GM12878 (cell line): Measurements from ENCODE around the gene BLOC1S3. TPM values are rescaled to one million over a fixed set of nuclear protein-coding genes. Genes with fewer than 3 reads are reported as not detected.
A peak's percentile ranks its signal among the peaks of the same experiment; 100 is the strongest.

Experiments used
- ATF3 ChIP-seq: IDR thresholded peaks from 2 replicates; pipeline ENCODE4 v1.6.1; 2011; ENCODE audit warnings: low read depth, mild to moderate bottlenecking, low read length, moderate library complexity, borderline replicate concordance; ENCODE audit errors: extremely low read depth
- EGR1 ChIP-seq, 2 experiments: IDR thresholded peaks; 1 replicate in 1 of 2; 2 replicates in 1 of 2; pipeline ENCODE4 v1.6.1; 2011 to 2012; ENCODE audit warnings: low read depth in 2 of 2, low read length in 2 of 2, borderline replicate concordance in 1 of 2, mild to moderate bottlenecking in 1 of 2, moderate library complexity in 1 of 2
- GATAD2B ChIP-seq: fragments of 450-650 bp; conservative IDR thresholded peaks from 2 replicates; pipeline ENCODE4 v1.6.1; 2017; ENCODE audit warnings: low read depth, mild to moderate bottlenecking, moderate library complexity
- MEF2A ChIP-seq: IDR thresholded peaks from 2 replicates; pipeline ENCODE4 v1.6.1; 2011; ENCODE audit warnings: low read depth, mild to moderate bottlenecking, low read length, moderate library complexity; ENCODE audit not compliant: insufficient read depth
- NFYB ChIP-seq: IDR thresholded peaks from 2 replicates; pipeline ENCODE4 v1.6.1; 2011; ENCODE audit warnings: low read depth, mild to moderate bottlenecking, low read length, improper control_type of control experiment, moderate library complexity; ENCODE audit not compliant: insufficient read depth
- NR2F1 ChIP-seq: fragments of 450-650 bp; conservative IDR thresholded peaks from 2 replicates; pipeline ENCODE4 v1.6.1; 2017; ENCODE audit warnings: mild to moderate bottlenecking
- RELB ChIP-seq: fragments of 450-650 bp; IDR thresholded peaks from 2 replicates; pipeline ENCODE4 v1.6.1; 2017; ENCODE audit warnings: low read depth, mild to moderate bottlenecking, moderate library complexity
- SIN3A ChIP-seq: IDR thresholded peaks from 2 replicates; pipeline ENCODE4 v1.6.1; 2012; ENCODE audit warnings: low read depth, low read length, improper control_type of control experiment
- SPI1 ChIP-seq: IDR thresholded peaks from 2 replicates; pipeline ENCODE4 v1.6.1; 2011; ENCODE audit warnings: low read depth, mild to moderate bottlenecking, low read length, moderate library complexity, borderline replicate concordance; ENCODE audit not compliant: insufficient read depth
- STAT1 ChIP-seq: fragments of 450-650 bp; conservative IDR thresholded peaks from 2 replicates; pipeline ENCODE4 v1.6.1; 2014; ENCODE audit warnings: antibody characterized with exemption, mild to moderate bottlenecking
- TAF1 ChIP-seq: IDR thresholded peaks from 2 replicates; pipeline ENCODE4 v1.6.1; 2011; ENCODE audit warnings: mild to moderate bottlenecking, low read depth, low read length, borderline replicate concordance
- polyA plus RNA-seq, 11 experiments: library from polyadenylated mRNA; depleted of rRNA in 4 of 11; unstranded in 6 of 11; stranded (reverse) in 5 of 11; fragments of >200 nt; fragmentation: Nextera tagmentation in 4 of 11; fragmentation: Illumina TruSeq in 1 of 11; extraction: Ambion mirVana in 4 of 11; extraction: Trizol in 1 of 11; gene quantifications; 1 replicate in 1 of 11; 2 replicates in 10 of 11; pipeline versions ENCODE4 v1.2.1 to v1.2.3, GENCODE V29; 2011 to 2016; ENCODE audit warnings: inconsistent platforms in 2 of 11, missing spikeins in 2 of 11, low read depth in 1 of 11
- total RNA-seq, 4 experiments: library from RNA; depleted of rRNA in 3 of 4; stranded (reverse); fragments of >200 nt in 3 of 4; fragmentation: Illumina TruSeq in 1 of 4; extraction: Trizol in 1 of 4; gene quantifications; 2 replicates each; pipeline versions ENCODE4 v1.2.1 to v1.2.3, GENCODE V29; 2013 to 2021

Gene BLOC1S3
- total and polyA plus RNA-seq, 10 of the 15 experiments (the other 5 are each of a cell fraction or from before 2014, with no cell fraction given): 3.6 to 18.3 (median 10.4) TPM

- TF ChIP-seq ATF3: no peak
- TF ChIP-seq SPI1: no peak
- TF ChIP-seq RELB: peak; percentile 22; the same call in 1 of the 2 replicates
- TF ChIP-seq STAT1: 0 out of 2 replicates have a peak, but pooled peaks have one; percentile 37
- TF ChIP-seq GATAD2B: 0 out of 2 replicates have a peak, but pooled peaks have one; percentile 26
- TF ChIP-seq EGR1 (IDR thresholded peaks at IDR 0.05; ENCODE audit: borderline replicate concordance in 1 of 2, low read depth in 2 of 2, low read length in 2 of 2): no peak
- peak; percentile 86; the same call in 1 of the 2 replicates for TF ChIP-seq NFYB
- peak; percentile 61 for TF ChIP-seq TAF1
- TF ChIP-seq SIN3A: peak; percentile 55; the same call in 1 of the 2 replicates
- TF ChIP-seq MEF2A: no peak
- TF ChIP-seq NR2F1: 0 out of 2 replicates have a peak, but pooled peaks have one; percentile 48
Measured at GRCh38 chr19:45177817-45178261, 745 bp upstream of the BLOC1S3 start, which contains the start of gene TRAPPC6A (continued).
